NCI-H2171 (cell line): ENCODE measurements around the gene KMT5B.
A peak's percentile ranks its signal among the peaks of the same experiment; 100 is the strongest.

Experiments used
- DNase-seq: peaks from one replicate; lab custom pipeline; 2025; lab: John Stamatoyannopoulos, UW

KMT5B gene

GRCh38 chr11:68215524-68216170 is 2.6 kb upstream of the KMT5B start:
- DNase-seq, result no peak

GRCh38 chr11:68215087-68215445 is 2.0 kb upstream of the KMT5B start:
- DNase-seq, result no peak

GRCh38 chr11:68214173-68215086 is 1.3 kb upstream of the KMT5B start:
- peak; percentile 20 for DNase-seq

GRCh38 chr11:68213555-68214172 is 568 bp upstream of the KMT5B start:
- DNase-seq, result peak; percentile 96

- peak; percentile 58 for DNase-seq
Measured at GRCh38 chr11:68212421-68213134, 518 bp downstream of the KMT5B start.

- no peak for DNase-seq
Measured at GRCh38 chr11:68211546-68211945, 1.6 kb downstream of the KMT5B start.

GRCh38 chr11:68206211-68206610 is 6.9 kb downstream of the KMT5B start:
- DNase-seq, result peak; percentile 44

- DNase-seq, result no peak
Measured at GRCh38 chr11:68204402-68204801, 8.7 kb downstream of the KMT5B start.

GRCh38 chr11:68202165-68202564 is 10.9 kb downstream of the KMT5B start:
- DNase-seq, result no peak

- DNase-seq, result no peak
Measured at GRCh38 chr11:68201492-68201891, 11.6 kb downstream of the KMT5B start.

GRCh38 chr11:68200639-68201038 is 12.5 kb downstream of the KMT5B start:
- DNase-seq, result no peak

GRCh38 chr11:68199295-68199987 is 13.7 kb downstream of the KMT5B start:
- no peak for DNase-seq

- no peak for DNase-seq
Measured at GRCh38 chr11:68196219-68196618, 16.9 kb downstream of the KMT5B start.

GRCh38 chr11:68194675-68195294 is 18.3 kb downstream of the KMT5B start:
- no peak for DNase-seq

- no peak for DNase-seq
Measured at GRCh38 chr11:68193018-68193417, 20.1 kb downstream of the KMT5B start.

- DNase-seq, result no peak
Measured at GRCh38 chr11:68191661-68192579, 21.2 kb downstream of the KMT5B start.

- DNase-seq, result no peak
Measured at GRCh38 chr11:68189888-68190287, 23.2 kb downstream of the KMT5B start.

- no peak for DNase-seq
Measured at GRCh38 chr11:68189082-68189481, 24.0 kb downstream of the KMT5B start.

GRCh38 chr11:68186061-68186460 is 27.0 kb downstream of the KMT5B start:
- no peak for DNase-seq
